WTC11 (cell line): ENCODE results near the gene COLEC12. TPM values are rescaled to one million over a fixed set of nuclear protein-coding genes. Genes with fewer than 3 reads are reported as not detected.

Source experiments
- ATAC-seq: fragments of 200-7000 bp; cut with Tn5 transposase; 2 replicates; pipeline ENCODE4 v1.10.0; 2021; ENCODE audit warnings: mild to moderate bottlenecking, moderate library complexity
- CTCF ChIA-PET: fragments of 300-600 bp; sonication (Branson Sonifier 250); formaldehyde crosslinking; loops from one replicate; lab custom pipeline; 2021; ENCODE audit warnings: antibody characterized with exemption; lab: Charles Lee
- POLR2A ChIA-PET: fragments of 350-600 bp; sonication (Branson Sonifier 250); formaldehyde crosslinking; loops from one replicate; lab custom pipeline; 2021; ENCODE audit warnings: antibody characterized with exemption; lab: Charles Lee
- DNase-seq: peaks from one replicate; pipeline ENCODE4 v3.0.0; 2021; ENCODE audit warnings: low spot score
- H3K27ac Mint-ChIP-seq: 2 replicates; pipeline ENCODE4 v1.8.0; 2021; ENCODE audit warnings: mixed read lengths
- H3K27me3 Mint-ChIP-seq: 2 replicates; pipeline ENCODE4 v1.8.0; 2021; ENCODE audit warnings: low read depth, mild to moderate bottlenecking, moderate library complexity, mixed read lengths
- H3K36me3 Mint-ChIP-seq: 2 replicates; pipeline ENCODE4 v1.8.0; 2021; ENCODE audit warnings: mixed read lengths
- H3K4me1 Mint-ChIP-seq: 2 replicates; pipeline ENCODE4 v1.8.0; 2022; ENCODE audit warnings: mixed read lengths
- H3K4me3 Mint-ChIP-seq: 2 replicates; pipeline ENCODE4 v1.8.0; 2021; ENCODE audit warnings: mild to moderate bottlenecking, moderate library complexity, mixed read lengths
- H3K9me3 Mint-ChIP-seq: 2 replicates; pipeline ENCODE4 v1.8.0; 2021; ENCODE audit warnings: mixed read lengths
- ATF2 ChIP-seq: sonication (generic); formaldehyde crosslinking; IDR thresholded peaks from 2 replicates; pipeline ENCODE4 v1.8.1; 2022; ENCODE audit warnings: low read depth, missing genetic modification reagents, borderline replicate concordance
- CBFB ChIP-seq: sonication (generic); formaldehyde crosslinking; IDR thresholded peaks from 2 replicates; pipeline ENCODE4 v1.8.1; 2022; ENCODE audit warnings: mild to moderate bottlenecking, low read depth, missing genetic modification reagents
- ELF4 ChIP-seq: sonication (generic); formaldehyde crosslinking; IDR thresholded peaks from 2 replicates; pipeline ENCODE4 v1.8.1; 2022; ENCODE audit warnings: low read depth, mild to moderate bottlenecking, moderate library complexity, missing genetic modification reagents
- FOXJ3 ChIP-seq: sonication (generic); formaldehyde crosslinking; IDR thresholded peaks from 2 replicates; pipeline ENCODE4 v1.9.0; 2021; ENCODE audit warnings: missing genetic modification reagents, mild to moderate bottlenecking, borderline replicate concordance
- FOXP4 ChIP-seq: sonication (generic); formaldehyde crosslinking; IDR thresholded peaks from 2 replicates; pipeline ENCODE4 v1.8.0; 2022; ENCODE audit warnings: mild to moderate bottlenecking, missing genetic modification reagents
- GABPB1 ChIP-seq: sonication (generic); formaldehyde crosslinking; IDR thresholded peaks from 2 replicates; pipeline ENCODE4 v1.8.1; 2023; ENCODE audit warnings: mild to moderate bottlenecking, missing genetic modification reagents
- HMGA2 ChIP-seq: fragments of 250-450 bp; sonication (Bioruptor Pico); IDR thresholded peaks from 2 replicates; pipeline ENCODE4 v1.4.0; 2021; ENCODE audit warnings: mild to moderate bottlenecking, moderate library complexity
- IRF2 ChIP-seq: sonication (generic); formaldehyde crosslinking; IDR thresholded peaks from 2 replicates; pipeline ENCODE4 v1.8.0; 2022; ENCODE audit warnings: low read depth, missing genetic modification reagents, borderline replicate concordance
- NR2C2 ChIP-seq: sonication (generic); formaldehyde crosslinking; IDR thresholded peaks from 2 replicates; pipeline ENCODE4 v1.8.0; 2022; ENCODE audit warnings: mild to moderate bottlenecking, missing genetic modification reagents
- NR3C1 ChIP-seq: sonication (generic); formaldehyde crosslinking; conservative IDR thresholded peaks from 2 replicates; pipeline ENCODE4 v1.8.1; 2023; ENCODE audit warnings: low read depth, mild to moderate bottlenecking, missing genetic modification reagents
- RELA ChIP-seq: sonication (generic); formaldehyde crosslinking; IDR thresholded peaks from 2 replicates; pipeline ENCODE4 v1.8.1; 2022; ENCODE audit warnings: missing genetic modification reagents, mild to moderate bottlenecking, borderline replicate concordance
- SOX15 ChIP-seq: fragments of 250-450 bp; sonication (Bioruptor Pico); IDR thresholded peaks from 2 replicates; pipeline ENCODE4 v1.9.0; 2021; ENCODE audit warnings: mild to moderate bottlenecking
- ZNF121 ChIP-seq: sonication (generic); formaldehyde crosslinking; IDR thresholded peaks from 2 replicates; pipeline ENCODE4 v1.8.0; 2023; ENCODE audit warnings: missing genetic modification reagents
- ZNF232 ChIP-seq: sonication (generic); formaldehyde crosslinking; IDR thresholded peaks from 2 replicates; pipeline ENCODE4 v1.8.0; 2022; ENCODE audit warnings: mild to moderate bottlenecking, missing genetic modification reagents
- ZNF317 ChIP-seq: sonication (generic); formaldehyde crosslinking; IDR thresholded peaks from 2 replicates; pipeline ENCODE4 v1.8.1; 2023; ENCODE audit warnings: low read depth, mild to moderate bottlenecking, moderate library complexity, missing genetic modification reagents, borderline replicate concordance
- ZNF416 ChIP-seq: fragments of 250-450 bp; sonication (Bioruptor Pico); IDR thresholded peaks from 2 replicates; pipeline ENCODE4 v1.9.0; 2021; ENCODE audit warnings: mild to moderate bottlenecking, inconsistent platforms
- ZNF423 ChIP-seq: fragments of 250-450 bp; sonication (Bioruptor Pico); IDR thresholded peaks from 2 replicates; pipeline ENCODE4 v2.1.2; 2022; ENCODE audit warnings: mild to moderate bottlenecking, moderate library complexity
- total RNA-seq: library from RNA; stranded (reverse); gene quantifications from 3 replicates; pipeline ENCODE4 v1.2.3, GENCODE V29; 2021
- TF ChIP-seq, protein P1 (sequence below): sonication (generic); formaldehyde crosslinking; IDR thresholded peaks from 2 replicates; pipeline ENCODE4 v1.8.1; 2023; ENCODE audit warnings: mild to moderate bottlenecking, missing genetic modification reagents
- TF ChIP-seq, protein P2 (sequence below): sonication (generic); formaldehyde crosslinking; IDR thresholded peaks from 2 replicates; pipeline ENCODE4 v1.8.0; 2022; ENCODE audit warnings: missing genetic modification reagents
- TF ChIP-seq, protein P3 (sequence below): fragments of 250-450 bp; sonication (Bioruptor Pico); IDR thresholded peaks from 2 replicates; pipeline ENCODE4 v1.8.0; 2021; ENCODE audit warnings: mild to moderate bottlenecking

COLEC12 gene
- total RNA-seq, 1 experiment from 2014 or later = 0.48 TPM

GRCh38 chr18:379681-380330, 120.7 kb downstream of the COLEC12 start:
- H3K4me1 Mint-ChIP-seq = peaks cover 19% of the 10 kb centered on the region
- no peak overlapping the region for H3K27ac Mint-ChIP-seq
- POLR2A ChIA-PET = interaction anchor here (1.1 kb wide), 1 partner anchor 8 kb away, joined by 3 read pairs; no protein-coding TSS in a partner anchor
- ATAC-seq (no peak), DNase-seq (no peak)
- H3K36me3 Mint-ChIP-seq = no peaks in the 10 kb centered on the region
- peaks cover 10% of the 10 kb centered on the region for H3K27me3 Mint-ChIP-seq
- H3K9me3 Mint-ChIP-seq = peaks cover 8% of the 10 kb centered on the region
- CTCF ChIA-PET = no interaction called here
- no peak for TF ChIP-seq GABPB1 (CRISPR knock-in tag)
- TF ChIP-seq ZNF121 (CRISPR knock-in tag) = no peak
- no peak for TF ChIP-seq ELF4 (CRISPR knock-in tag)
- no peak for TF ChIP-seq ZNF232 (CRISPR knock-in tag)
- no peak for TF ChIP-seq IRF2 (CRISPR knock-in tag)
- TF ChIP-seq ZNF317 = no peak
- no peak for TF ChIP-seq ZNF423 (CRISPR knock-in tag)
- TF ChIP-seq ZNF416 (CRISPR knock-in tag) = no peak
- TF ChIP-seq FOXJ3 (CRISPR knock-in tag) = no peak
- TF ChIP-seq ATF2 (CRISPR knock-in tag) = no peak
- TF ChIP-seq, protein P1, sequence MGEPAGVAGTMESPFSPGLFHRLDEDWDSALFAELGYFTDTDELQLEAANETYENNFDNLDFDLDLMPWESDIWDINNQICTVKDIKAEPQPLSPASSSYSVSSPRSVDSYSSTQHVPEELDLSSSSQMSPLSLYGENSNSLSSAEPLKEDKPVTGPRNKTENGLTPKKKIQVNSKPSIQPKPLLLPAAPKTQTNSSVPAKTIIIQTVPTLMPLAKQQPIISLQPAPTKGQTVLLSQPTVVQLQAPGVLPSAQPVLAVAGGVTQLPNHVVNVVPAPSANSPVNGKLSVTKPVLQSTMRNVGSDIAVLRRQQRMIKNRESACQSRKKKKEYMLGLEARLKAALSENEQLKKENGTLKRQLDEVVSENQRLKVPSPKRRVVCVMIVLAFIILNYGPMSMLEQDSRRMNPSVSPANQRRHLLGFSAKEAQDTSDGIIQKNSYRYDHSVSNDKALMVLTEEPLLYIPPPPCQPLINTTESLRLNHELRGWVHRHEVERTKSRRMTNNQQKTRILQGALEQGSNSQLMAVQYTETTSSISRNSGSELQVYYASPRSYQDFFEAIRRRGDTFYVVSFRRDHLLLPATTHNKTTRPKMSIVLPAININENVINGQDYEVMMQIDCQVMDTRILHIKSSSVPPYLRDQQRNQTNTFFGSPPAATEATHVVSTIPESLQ (CRISPR knock-in tag) = no peak
- TF ChIP-seq NR2C2 (CRISPR knock-in tag) = no peak
- no peak for TF ChIP-seq RELA (CRISPR knock-in tag)
- TF ChIP-seq, all 79 proteins: peak for 0
- H3K4me3 Mint-ChIP-seq = no peak overlapping the region

- H3K27ac Mint-ChIP-seq = no peak overlapping the region
- POLR2A ChIA-PET = no interaction called here
- ATAC-seq = no peak
- CTCF ChIA-PET = interaction anchor here (1.6 kb wide), 1 partner anchor 100 kb away, joined by 6 read pairs; no protein-coding TSS in a partner anchor
- peaks cover 10% of the 10 kb centered on the region; the same call in 1 of the 2 replicates for H3K27me3 Mint-ChIP-seq
- peaks cover 19% of the 10 kb centered on the region for H3K4me1 Mint-ChIP-seq
- H3K36me3 Mint-ChIP-seq = no peaks in the 10 kb centered on the region
- no peaks in the 10 kb centered on the region for H3K9me3 Mint-ChIP-seq
- no peak overlapping the region for H3K4me3 Mint-ChIP-seq
- TF ChIP-seq ATF2 (CRISPR knock-in tag) = no peak
- no peak for TF ChIP-seq CBFB
- TF ChIP-seq, protein P2, sequence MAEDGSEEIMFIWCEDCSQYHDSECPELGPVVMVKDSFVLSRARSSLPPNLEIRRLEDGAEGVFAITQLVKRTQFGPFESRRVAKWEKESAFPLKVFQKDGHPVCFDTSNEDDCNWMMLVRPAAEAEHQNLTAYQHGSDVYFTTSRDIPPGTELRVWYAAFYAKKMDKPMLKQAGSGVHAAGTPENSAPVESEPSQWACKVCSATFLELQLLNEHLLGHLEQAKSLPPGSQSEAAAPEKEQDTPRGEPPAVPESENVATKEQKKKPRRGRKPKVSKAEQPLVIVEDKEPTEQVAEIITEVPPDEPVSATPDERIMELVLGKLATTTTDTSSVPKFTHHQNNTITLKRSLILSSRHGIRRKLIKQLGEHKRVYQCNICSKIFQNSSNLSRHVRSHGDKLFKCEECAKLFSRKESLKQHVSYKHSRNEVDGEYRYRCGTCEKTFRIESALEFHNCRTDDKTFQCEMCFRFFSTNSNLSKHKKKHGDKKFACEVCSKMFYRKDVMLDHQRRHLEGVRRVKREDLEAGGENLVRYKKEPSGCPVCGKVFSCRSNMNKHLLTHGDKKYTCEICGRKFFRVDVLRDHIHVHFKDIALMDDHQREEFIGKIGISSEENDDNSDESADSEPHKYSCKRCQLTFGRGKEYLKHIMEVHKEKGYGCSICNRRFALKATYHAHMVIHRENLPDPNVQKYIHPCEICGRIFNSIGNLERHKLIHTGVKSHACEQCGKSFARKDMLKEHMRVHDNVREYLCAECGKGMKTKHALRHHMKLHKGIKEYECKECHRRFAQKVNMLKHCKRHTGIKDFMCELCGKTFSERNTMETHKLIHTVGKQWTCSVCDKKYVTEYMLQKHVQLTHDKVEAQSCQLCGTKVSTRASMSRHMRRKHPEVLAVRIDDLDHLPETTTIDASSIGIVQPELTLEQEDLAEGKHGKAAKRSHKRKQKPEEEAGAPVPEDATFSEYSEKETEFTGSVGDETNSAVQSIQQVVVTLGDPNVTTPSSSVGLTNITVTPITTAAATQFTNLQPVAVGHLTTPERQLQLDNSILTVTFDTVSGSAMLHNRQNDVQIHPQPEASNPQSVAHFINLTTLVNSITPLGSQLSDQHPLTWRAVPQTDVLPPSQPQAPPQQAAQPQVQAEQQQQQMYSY (CRISPR knock-in tag) = no peak
- no peak for TF ChIP-seq SOX15 (CRISPR knock-in tag)
- no peak for TF ChIP-seq GABPB1 (CRISPR knock-in tag)
- TF ChIP-seq FOXP4 = no peak
- no peak for TF ChIP-seq HMGA2 (CRISPR knock-in tag)
- TF ChIP-seq NR3C1 (CRISPR knock-in tag) = no peak
- TF ChIP-seq, protein P3, sequence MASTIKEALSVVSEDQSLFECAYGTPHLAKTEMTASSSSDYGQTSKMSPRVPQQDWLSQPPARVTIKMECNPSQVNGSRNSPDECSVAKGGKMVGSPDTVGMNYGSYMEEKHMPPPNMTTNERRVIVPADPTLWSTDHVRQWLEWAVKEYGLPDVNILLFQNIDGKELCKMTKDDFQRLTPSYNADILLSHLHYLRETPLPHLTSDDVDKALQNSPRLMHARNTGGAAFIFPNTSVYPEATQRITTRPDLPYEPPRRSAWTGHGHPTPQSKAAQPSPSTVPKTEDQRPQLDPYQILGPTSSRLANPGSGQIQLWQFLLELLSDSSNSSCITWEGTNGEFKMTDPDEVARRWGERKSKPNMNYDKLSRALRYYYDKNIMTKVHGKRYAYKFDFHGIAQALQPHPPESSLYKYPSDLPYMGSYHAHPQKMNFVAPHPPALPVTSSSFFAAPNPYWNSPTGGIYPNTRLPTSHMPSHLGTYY (CRISPR knock-in tag) = no peak
- DNase-seq = no peak
These were observed 122.4 kb downstream of the COLEC12 start for GRCh38 chr18:378079-378478.
